ENCODE data around the gene TANC2.
A peak's percentile ranks its signal among the peaks of the same experiment; 100 is the strongest.
"Not testable (repeated sequence)": the region's sequence is repeated elsewhere in the genome, so short reads cannot be mapped to it uniquely, and the experiment has no call there.

Gene TANC2

GRCh38 chr17:62964506-62964905 lies 1.5 kb upstream of the TANC2 start:
- DNase-seq (ENCODE audit: low spot score), result no peak

GRCh38 chr17:62965174-62965685 lies 805 bp upstream of the TANC2 start:
- no peak for DNase-seq (ENCODE audit: low spot score)

GRCh38 chr17:62966426-62967204 lies 580 bp downstream of the TANC2 start:
- peak; percentile 6 for DNase-seq (ENCODE audit: low spot score)

- DNase-seq (ENCODE audit: low spot score), result no peak
Measured at GRCh38 chr17:62967205-62967529, 1.1 kb downstream of the TANC2 start.

GRCh38 chr17:62968445-62968923 lies 2.4 kb downstream of the TANC2 start:
- DNase-seq (ENCODE audit: low spot score), result peak; percentile 85

GRCh38 chr17:62970610-62971009 lies 4.6 kb downstream of the TANC2 start:
- DNase-seq (ENCODE audit: low spot score), result no peak

- DNase-seq (ENCODE audit: low spot score), result no peak
Measured at GRCh38 chr17:62971853-62972252, 5.8 kb downstream of the TANC2 start.

- no peak for DNase-seq (ENCODE audit: low spot score)
Measured at GRCh38 chr17:62974788-62975187, 8.8 kb downstream of the TANC2 start.

- no peak for DNase-seq (ENCODE audit: low spot score)
Measured at GRCh38 chr17:62975206-62975605, 9.2 kb downstream of the TANC2 start.

GRCh38 chr17:62976643-62977231 lies 10.7 kb downstream of the TANC2 start:
- DNase-seq (ENCODE audit: low spot score), result not testable (repeated sequence)

GRCh38 chr17:62980842-62981241 lies 14.8 kb downstream of the TANC2 start:
- DNase-seq (ENCODE audit: low spot score), result no peak

GRCh38 chr17:62981933-62982332 lies 15.9 kb downstream of the TANC2 start:
- DNase-seq (ENCODE audit: low spot score), result no peak

- DNase-seq (ENCODE audit: low spot score), result no peak
Measured at GRCh38 chr17:62984801-62985200, 18.8 kb downstream of the TANC2 start.

- no peak for DNase-seq (ENCODE audit: low spot score)
Measured at GRCh38 chr17:62986549-62986948, 20.5 kb downstream of the TANC2 start.

- no peak for DNase-seq (ENCODE audit: low spot score)
Measured at GRCh38 chr17:62987136-62987535, 21.1 kb downstream of the TANC2 start.

- DNase-seq (ENCODE audit: low spot score), result no peak
Measured at GRCh38 chr17:62989501-62989900, 23.5 kb downstream of the TANC2 start.

- no peak for DNase-seq (ENCODE audit: low spot score)
Measured at GRCh38 chr17:62994931-62995330, 28.9 kb downstream of the TANC2 start.

- DNase-seq (ENCODE audit: low spot score), result no peak
Measured at GRCh38 chr17:62995377-62995885, 29.4 kb downstream of the TANC2 start.

GRCh38 chr17:62996221-62996620 lies 30.2 kb downstream of the TANC2 start:
- no peak for DNase-seq (ENCODE audit: low spot score)

- DNase-seq (ENCODE audit: low spot score), result no peak
Measured at GRCh38 chr17:62998166-62998565, 32.1 kb downstream of the TANC2 start.

- DNase-seq (ENCODE audit: low spot score), result no peak
Measured at GRCh38 chr17:62998665-62999393, 32.8 kb downstream of the TANC2 start.

GRCh38 chr17:62999736-63000135 lies 33.7 kb downstream of the TANC2 start:
- DNase-seq (ENCODE audit: low spot score), result no peak
